GM18505 (cell line): ENCODE measurements around the gene C9orf153.

Source experiments
- ATAC-seq: cut with Tn5 transposase; IDR thresholded peaks from one replicate; pipeline ENCODE4 v1.9.1; 2021; ENCODE audit not compliant: unreplicated experiment
- POLR2A ChIP-seq: IDR thresholded peaks from 4 replicates; pipeline ENCODE4 v1.6.1; 2011; ENCODE audit warnings: borderline replicate concordance; ENCODE audit not compliant: insufficient read depth, insufficient read length; ENCODE audit errors: extremely low read depth

C9orf153 gene

DNA sequence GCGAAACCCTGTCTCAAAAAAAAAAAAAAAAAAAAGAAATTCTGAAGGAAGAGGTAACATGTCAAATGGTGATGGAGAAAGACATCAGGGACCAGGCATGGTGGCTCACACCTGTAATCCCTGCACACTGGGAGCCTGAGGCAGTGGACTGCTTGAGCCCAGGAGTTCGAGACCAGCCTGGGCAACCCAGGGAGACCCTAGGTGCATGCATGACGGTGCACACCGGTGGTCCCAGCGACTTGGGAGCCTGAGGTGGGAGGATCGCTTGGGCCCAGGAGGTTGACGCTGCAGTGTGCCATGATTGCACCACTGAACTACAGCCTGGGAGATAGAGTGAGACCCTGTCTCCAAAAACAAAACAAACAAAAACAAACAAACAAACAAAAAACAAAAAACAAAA is 21.1 kb upstream of the C9orf153 start:
- ATAC-seq, result no peak
- TF ChIP-seq POLR2A, result no peak

GRCh38 chr9:86279839-86280238 is 20.4 kb upstream of the C9orf153 start:
- no peak for TF ChIP-seq POLR2A

GRCh38 chr9:86277072-86277471 is 17.6 kb upstream of the C9orf153 start:
- ATAC-seq, result no peak
- TF ChIP-seq POLR2A, result no peak

More at GRCh38 chr9:86279839-86280238, 20.4 kb upstream of the C9orf153 start:
- ATAC-seq, result no peak

DNA sequence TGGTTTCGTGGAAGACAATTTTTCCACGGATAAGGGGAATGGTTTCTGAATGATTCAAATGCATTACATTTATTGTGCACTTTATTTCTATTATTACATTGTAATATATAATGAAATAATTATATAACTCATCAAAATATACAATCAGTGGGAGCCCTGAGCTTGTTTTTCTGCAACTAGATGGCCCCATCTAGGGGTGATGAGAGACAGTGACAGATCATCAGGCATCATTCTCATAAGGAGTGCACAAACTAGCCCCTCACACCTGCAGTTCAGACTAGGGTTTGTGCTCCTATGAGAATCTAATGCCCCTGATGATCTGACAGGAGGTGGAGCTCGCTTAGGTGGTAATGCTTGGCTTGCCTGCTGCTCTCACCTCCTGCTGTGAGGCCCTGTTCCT is 16.5 kb upstream of the C9orf153 start:
- no peak for ATAC-seq
- no peak for TF ChIP-seq POLR2A

- no peak for TF ChIP-seq POLR2A
- no peak for ATAC-seq
These were observed 15.6 kb upstream of the C9orf153 start for GRCh38 chr9:86274821-86275643.

- no peak for ATAC-seq
- no peak for TF ChIP-seq POLR2A
These were observed 12.8 kb upstream of the C9orf153 start for GRCh38 chr9:86272221-86272620.

DNA sequence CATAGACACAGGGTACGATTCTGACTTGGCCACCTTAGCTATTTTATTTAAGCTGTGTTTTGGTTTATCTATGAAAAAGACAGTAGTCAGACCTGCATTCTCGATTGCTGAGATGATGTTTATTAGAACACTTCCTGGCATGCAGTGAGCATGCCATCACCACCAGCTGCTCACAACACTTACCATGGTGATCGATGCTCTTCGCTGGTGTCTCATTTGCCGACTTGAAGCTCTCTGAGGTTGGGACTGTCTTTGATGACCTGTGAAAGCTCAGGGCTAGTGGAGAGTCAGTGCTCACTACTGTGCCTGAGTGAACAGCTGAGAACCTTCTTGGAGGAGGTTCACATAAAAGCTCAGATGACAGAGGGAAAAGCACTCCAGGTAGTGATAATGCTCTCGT is 4.4 kb upstream of the C9orf153 start:
- TF ChIP-seq POLR2A, result no peak
- no peak for ATAC-seq

DNA sequence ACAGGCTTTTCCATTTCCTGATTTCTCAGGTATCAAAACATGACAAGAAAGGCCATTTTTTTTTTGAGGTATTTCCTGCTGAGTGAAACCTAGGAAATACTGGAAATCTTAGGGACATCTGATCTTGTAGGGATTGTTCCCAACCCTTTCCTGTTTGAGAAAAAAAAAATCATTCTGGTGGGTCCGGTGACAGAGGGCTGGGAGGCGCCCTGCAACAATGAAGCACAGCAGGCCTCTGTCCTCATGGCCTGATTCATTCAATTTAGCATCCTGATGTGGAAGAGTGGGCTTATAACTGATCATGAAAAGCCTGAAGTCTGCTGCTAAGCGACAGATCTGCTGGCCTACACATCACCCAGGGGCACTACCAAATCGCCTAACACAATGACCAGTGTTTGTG is 3.0 kb upstream of the C9orf153 start:
- ATAC-seq, result no peak
- no peak for TF ChIP-seq POLR2A

GRCh38 chr9:86257391-86257790 is 2.1 kb downstream of the C9orf153 start:
- no peak for ATAC-seq
- no peak for TF ChIP-seq POLR2A

- TF ChIP-seq POLR2A, result no peak
- ATAC-seq, result no peak
These were observed 2.8 kb downstream of the C9orf153 start for GRCh38 chr9:86256653-86257052.

- no peak for TF ChIP-seq POLR2A
- no peak for ATAC-seq
These were observed 5.9 kb downstream of the C9orf153 start for GRCh38 chr9:86253577-86253976.

- TF ChIP-seq POLR2A, result no peak
- no peak for ATAC-seq
These were observed 6.6 kb downstream of the C9orf153 start for GRCh38 chr9:86252870-86253269.

- TF ChIP-seq POLR2A, result no peak
- ATAC-seq, result no peak
These were observed 9.3 kb downstream of the C9orf153 start for GRCh38 chr9:86250123-86250522.

DNA sequence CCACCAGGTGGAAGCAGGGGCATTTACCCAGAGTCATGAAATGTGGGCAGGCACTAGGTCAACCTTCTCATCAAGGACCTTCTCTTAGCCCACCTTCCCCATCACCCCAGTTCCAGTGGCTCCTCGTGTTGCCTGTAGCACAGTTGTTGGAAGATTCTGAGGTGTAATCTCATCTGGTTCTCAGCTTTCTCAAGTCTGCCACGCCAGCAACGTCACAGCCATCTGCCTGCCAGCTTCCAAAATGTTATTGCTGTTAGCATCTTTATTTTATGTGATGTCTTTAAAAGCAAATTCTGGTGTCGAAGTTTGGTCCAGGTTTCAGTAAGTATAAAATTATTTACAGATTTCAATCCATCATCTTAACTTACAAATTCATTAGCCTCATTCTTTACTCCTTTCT is 10.7 kb downstream of the C9orf153 start:
- no peak for ATAC-seq
- TF ChIP-seq POLR2A, result no peak
